Spleen (tissue), 7 donors: ENCODE data around the gene ARL11.

Experiments
- CTCF ChIP-seq, 11 experiments: fragments of 200-600 bp in 7 of 11; fragments of 450-650 bp in 4 of 11; sonication (generic) in 4 of 11; IDR thresholded peaks in 8 of 11; conservative IDR thresholded peaks in 3 of 11; 1 replicate in 7 of 11; 2 replicates in 4 of 11; pipeline versions ENCODE4 v1.4.0 to v1.8.0; 2016 to 2021; ENCODE audit warnings: antibody characterized with exemption in 11 of 11, inconsistent platforms in 4 of 11, mild to moderate bottlenecking in 1 of 11
- POLR2A ChIP-seq, 3 donors: fragments of 450-650 bp; IDR thresholded peaks; one replicate each; pipeline ENCODE4 v1.5.1; 2017; ENCODE audit warnings: antibody characterized with exemption in 3 of 3, mild to moderate bottlenecking in 1 of 3
- POLR2AphosphoS5 ChIP-seq, 3 donors: sonication (generic); formaldehyde crosslinking; IDR thresholded peaks; one replicate each; pipeline ENCODE4 v1.5.1; 2017; ENCODE audit warnings: antibody characterized with exemption in 3 of 3
- donor health status: DM: no; HTN: no; CAD: no; lungs with moderate emphysema.
- donor health status: DM: no; HTN: no; CAD: no.
- donor health status: DM: no; HTN: no; CAD: no.

- TF ChIP-seq POLR2A (IDR thresholded peaks at IDR 0.05) (no peak), CTCF (IDR thresholded peaks at IDR 0.05 in 8 of 11, conservative IDR thresholded peaks at IDR 0.05 in 3 of 11) (no peak), POLR2AphosphoS5 (IDR thresholded peaks at IDR 0.05) (no peak)
These were observed 10.4 kb downstream of the ARL11 start for GRCh38 chr13:49638744-49639072.
